NCI-H187 treated with DMSO at 0.1 percent for 48 hours (cell line): ENCODE data around the gene RFC2.

ENCODE experiments used
- DNase-seq: peaks from one replicate; lab custom pipeline; 2025; lab: John Stamatoyannopoulos, UW

RFC2 gene

DNA sequence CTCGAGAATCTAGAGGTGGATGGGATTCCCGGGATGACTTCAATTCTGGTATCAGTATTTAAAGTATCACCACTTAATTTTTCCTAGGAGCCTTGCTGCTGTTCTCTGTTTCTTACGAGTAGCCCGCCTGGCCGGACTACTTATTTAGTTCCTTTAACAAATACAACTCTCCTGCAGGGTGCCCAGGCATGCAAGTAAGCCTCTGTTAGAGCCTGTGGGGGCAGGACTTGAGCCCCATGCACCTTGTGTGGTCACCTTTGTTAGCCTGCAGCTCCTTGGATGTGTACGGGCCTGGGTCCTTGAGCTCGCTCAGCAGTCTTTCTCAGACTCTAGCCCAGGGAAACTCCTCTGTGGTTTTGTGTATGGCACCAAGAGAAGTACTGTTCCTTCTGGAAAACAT lies 63.9 kb downstream of the RFC2 start:
- DNase-seq = no peak

DNA sequence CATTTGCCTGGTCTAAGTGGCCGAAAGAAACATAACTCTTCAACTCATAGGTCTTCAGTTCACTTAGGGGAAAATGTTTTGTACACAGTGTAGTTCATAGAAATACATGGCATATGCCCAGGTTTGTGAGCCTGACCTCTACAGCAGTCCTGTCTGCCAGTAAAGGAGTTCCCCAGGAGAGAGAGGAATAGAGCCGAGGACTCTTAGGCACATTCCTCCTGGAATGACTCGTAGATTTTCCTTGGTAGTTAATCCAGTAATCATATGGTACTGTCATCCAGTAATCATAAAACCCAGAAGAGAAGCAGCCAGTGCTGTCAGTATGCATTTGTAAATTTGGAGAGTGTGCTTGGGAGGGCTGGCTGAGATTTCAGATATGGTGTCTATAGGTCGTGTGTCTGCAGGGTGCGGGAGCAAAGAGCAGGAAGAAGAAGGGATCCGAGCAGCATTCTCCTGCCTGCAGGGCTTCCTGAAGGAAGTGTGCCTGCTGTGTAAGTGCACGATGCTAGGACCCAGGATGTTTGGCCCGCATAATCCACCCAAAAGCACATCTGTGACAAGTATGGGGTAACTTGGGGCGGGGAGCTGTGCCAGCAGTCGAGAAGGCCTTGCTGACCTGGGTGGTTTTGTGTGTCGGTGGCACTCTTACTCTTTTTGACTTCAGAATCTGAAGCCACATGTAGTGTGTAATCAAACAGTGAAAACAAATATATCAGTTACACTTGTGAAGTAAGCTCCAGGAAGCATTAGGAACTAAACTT lies 66.1 kb downstream of the RFC2 start:
- DNase-seq = no peak

DNA sequence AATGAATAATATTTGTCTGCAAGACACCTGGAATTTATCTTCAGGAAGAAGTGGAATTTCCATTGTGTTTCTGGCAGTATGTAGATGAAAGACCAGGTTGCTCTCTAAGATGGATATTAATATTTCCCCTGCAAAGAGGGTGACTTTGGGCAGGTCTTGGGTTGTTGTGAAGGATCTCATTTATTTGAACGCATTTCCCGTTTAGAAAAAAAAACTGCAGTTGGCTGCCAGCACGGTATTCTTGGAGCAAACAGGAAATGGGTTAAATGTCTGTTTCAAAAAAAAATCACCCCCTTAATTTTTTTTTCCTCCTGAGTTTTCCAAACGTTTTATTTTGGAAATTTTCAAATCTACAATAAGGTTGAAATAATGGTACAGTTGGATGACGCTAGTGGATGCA lies 68.6 kb downstream of the RFC2 start:
- DNase-seq = no peak

DNA sequence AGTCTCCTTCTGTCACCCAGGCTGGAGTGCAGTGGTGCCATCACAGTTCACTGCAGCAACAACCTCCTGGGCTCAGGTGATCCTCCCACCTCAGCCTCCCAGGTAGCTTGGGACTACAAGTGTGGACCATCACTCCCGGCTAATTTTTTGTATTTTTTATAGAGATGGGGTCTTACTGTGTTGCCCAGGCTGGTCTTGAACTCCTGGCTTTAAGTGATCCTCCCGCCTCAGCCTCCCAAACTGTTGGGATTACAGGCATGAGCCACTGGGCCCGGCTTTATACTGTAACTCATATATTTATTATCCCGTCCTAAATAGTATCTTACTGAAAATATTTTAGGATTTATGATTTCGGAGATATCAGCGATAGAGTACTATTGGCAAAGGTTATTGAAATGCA lies 69.2 kb downstream of the RFC2 start:
- DNase-seq = no peak

DNA sequence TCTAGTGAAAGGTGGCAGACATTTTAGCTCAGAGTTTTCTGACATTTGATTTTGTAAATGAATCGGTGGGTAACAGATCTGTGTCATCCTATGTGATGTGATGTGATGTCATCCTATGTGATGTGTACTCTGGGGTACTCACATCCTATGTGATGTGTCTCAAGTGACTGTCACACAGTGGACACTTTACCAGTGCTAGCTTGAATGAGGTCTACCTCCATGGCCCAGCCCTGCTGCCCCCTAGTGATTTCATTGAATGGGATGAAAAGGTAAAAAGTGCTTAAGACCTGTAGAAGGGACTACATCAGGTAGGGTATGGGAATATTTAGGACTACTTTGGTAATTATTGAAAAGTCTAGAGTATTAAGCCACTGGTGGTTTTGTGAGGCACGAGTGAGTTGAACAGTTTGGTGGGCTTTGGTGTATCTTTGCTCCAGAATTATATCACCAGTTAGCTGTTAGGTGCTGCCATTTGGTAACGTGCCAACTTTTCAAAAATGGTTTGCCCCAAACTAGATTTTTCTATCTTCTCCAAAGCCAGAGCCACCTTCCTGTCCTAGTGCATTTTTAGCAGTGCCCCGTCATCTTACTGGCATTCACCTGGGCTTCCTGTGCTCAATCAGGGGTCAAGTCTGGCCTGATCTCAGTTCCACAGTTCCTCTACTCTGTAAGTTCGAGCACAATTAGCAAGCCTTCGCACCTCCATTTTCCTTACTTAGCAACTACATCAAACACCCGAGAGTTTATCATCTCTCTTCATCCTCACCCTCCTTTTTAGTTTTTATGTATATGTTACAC lies 70.3 kb downstream of the RFC2 start:
- no peak for DNase-seq

DNA sequence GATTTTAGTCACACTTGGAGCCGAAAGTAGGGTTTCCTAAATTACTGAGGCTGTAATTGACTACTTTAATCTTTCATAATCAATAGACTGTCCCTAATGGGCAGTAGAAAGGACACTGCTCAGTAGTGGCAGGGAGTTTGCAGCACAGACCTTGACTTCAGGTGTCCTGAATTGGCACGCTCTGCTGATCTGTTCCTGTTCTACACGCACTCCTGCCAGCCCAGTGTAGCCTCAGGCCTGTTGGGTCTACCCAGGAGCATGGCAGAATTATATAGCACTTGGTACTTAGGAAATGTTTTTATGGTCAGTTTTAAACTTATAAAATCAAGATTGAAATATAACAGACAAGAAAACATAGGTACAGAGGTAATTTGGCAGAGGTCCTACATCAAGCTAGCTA lies 71.1 kb downstream of the RFC2 start:
- DNase-seq = no peak

DNA sequence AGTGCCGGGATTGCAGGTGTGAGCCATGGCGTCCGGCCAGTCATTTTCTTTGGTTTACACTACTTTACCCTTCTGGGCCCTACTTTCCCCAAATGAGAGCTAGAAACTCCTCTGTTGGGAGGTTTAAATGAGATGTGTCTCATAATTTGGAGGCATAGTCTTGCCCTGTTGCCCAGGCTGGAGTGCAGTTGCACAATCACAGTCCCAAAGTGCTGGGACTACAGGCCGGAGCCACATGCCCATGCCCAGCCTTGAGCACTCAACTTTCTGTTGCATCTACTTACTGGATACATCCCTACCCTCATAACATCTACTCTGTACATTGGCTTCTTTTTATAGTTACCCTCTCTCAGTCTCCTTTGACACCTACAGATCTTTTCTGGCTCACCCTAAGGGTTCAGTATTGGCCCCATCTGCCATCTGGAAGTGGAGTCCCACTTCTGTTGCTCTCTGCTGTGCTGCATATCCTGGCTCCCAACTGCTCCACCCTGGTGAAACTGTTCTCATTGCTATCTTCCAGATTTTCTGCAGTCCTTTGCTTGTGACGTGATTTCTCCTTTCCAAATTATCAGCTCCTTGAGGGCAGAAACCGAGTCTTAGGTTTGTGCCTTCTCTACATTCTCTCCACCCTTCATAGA lies 71.6 kb downstream of the RFC2 start:
- DNase-seq = no peak

DNA sequence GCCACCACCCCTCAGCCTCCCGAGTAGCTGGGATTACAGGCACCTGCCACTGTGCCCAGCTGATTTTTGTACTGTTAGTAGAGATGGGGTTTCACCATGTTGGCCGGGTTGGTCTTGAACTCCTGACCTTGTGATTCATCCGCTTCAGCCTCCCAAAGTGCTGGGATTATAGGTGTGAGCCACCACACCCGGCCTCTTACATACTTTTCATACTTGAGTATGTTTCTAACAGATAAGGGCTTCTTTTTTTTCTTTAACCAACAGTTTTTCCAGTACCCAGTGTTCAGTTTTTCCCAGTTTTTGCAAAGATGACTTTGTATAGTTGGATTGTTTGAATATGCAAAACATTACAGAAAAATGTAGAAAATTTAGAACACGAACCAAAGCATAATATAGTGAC lies 72.4 kb downstream of the RFC2 start:
- no peak for DNase-seq
